DOHH2 (cell line): ENCODE results near the gene TTC7B.

Source experiments
- H3F3A ChIP-seq: fragments of 200-600 bp; sonication (generic), shearing (Covaris generic); 2 replicates; pipeline ENCODE4 v1.6.0; 2016; ENCODE audit warnings: antibody characterized with exemption, mild to moderate bottlenecking; ENCODE audit not compliant: control insufficient read depth, insufficient read depth
- H3K27ac ChIP-seq: fragments of 200-600 bp; sonication (generic); 2 replicates; pipeline ENCODE4 v1.5.1; 2014; ENCODE audit warnings: low read depth, mild to moderate bottlenecking, low read length, moderate library complexity
- H3K27me3 ChIP-seq: fragments of 200-600 bp; sonication (generic); 2 replicates; pipeline ENCODE4 v1.6.1; 2014; ENCODE audit warnings: mild to moderate bottlenecking, low read length, mixed read lengths; ENCODE audit not compliant: control insufficient read depth
- H3K36me3 ChIP-seq: fragments of 200-600 bp; sonication (generic); 2 replicates; pipeline ENCODE4 v1.6.1; 2014; ENCODE audit warnings: mild to moderate bottlenecking, low read length, moderate library complexity, mixed read lengths; ENCODE audit not compliant: control insufficient read depth
- H3K4me1 ChIP-seq: fragments of 200-600 bp; sonication (generic); 2 replicates; pipeline ENCODE4 v1.6.1; 2014; ENCODE audit warnings: mild to moderate bottlenecking, low read length, mixed read lengths; ENCODE audit not compliant: control insufficient read depth
- H3K4me2 ChIP-seq: fragments of 200-600 bp; sonication (generic); 2 replicates; pipeline ENCODE4 v1.6.0; 2014; ENCODE audit warnings: mild to moderate bottlenecking, low read length, moderate library complexity
- H3K4me3 ChIP-seq: fragments of 200-600 bp; sonication (generic); 2 replicates; pipeline ENCODE4 v1.5.1; 2014; ENCODE audit warnings: mild to moderate bottlenecking, low read length, mixed read lengths
- H3K79me2 ChIP-seq: fragments of 200-600 bp; sonication (generic); 2 replicates; pipeline ENCODE4 v1.6.1; 2014; ENCODE audit warnings: mild to moderate bottlenecking, low read length, mixed read lengths; ENCODE audit not compliant: control insufficient read depth
- H3K9me2 ChIP-seq: fragments of 200-600 bp; sonication (generic); replicated peaks from 2 replicates; pipeline ENCODE4 v1.6.1; 2014; ENCODE audit warnings: mild to moderate bottlenecking, low read length, mixed read lengths; ENCODE audit not compliant: control insufficient read depth
- H3K9me3 ChIP-seq: fragments of 200-600 bp; sonication (generic); 2 replicates; pipeline ENCODE4 v1.6.1; 2014; ENCODE audit warnings: antibody characterized with exemption, low read length, mixed read lengths; ENCODE audit not compliant: control insufficient read depth, insufficient read depth
- H4K20me1 ChIP-seq: fragments of 200-600 bp; sonication (generic); 2 replicates; pipeline ENCODE4 v1.6.0; 2014; ENCODE audit warnings: low read depth, mild to moderate bottlenecking, antibody characterized with exemption, low read length, moderate library complexity; ENCODE audit not compliant: control insufficient read depth, insufficient read depth
- CTCF ChIP-seq: fragments of 200-600 bp; sonication (generic); IDR thresholded peaks from one replicate; pipeline ENCODE4 v1.5.1; 2014; ENCODE audit warnings: antibody characterized with exemption, mild to moderate bottlenecking, low read depth, low read length; ENCODE audit not compliant: poor library complexity, severe bottlenecking
- EZH2phosphoT487 ChIP-seq: fragments of 200-600 bp; sonication (generic); IDR thresholded peaks from 2 replicates; pipeline ENCODE4 v1.6.1; 2017; ENCODE audit warnings: borderline replicate concordance, mild to moderate bottlenecking, antibody characterized with exemption, low read length, moderate library complexity, mixed read lengths

TTC7B gene

GRCh38 chr14:90499908-90500664 is 316.1 kb downstream of the TTC7B start:
- Histone ChIP-seq H3K4me2 (no peak overlapping the region), H3K4me1 (no peaks in the 10 kb centered on the region), H3K27ac (no peak overlapping the region), H3F3A (no peaks in the 10 kb centered on the region), H3K9me2 (no peaks in the 10 kb centered on the region), H3K36me3 (no peaks in the 10 kb centered on the region), H3K27me3 (no peaks in the 10 kb centered on the region), H3K4me3 (no peak overlapping the region), H4K20me1 (no peaks in the 10 kb centered on the region), H3K79me2 (no peaks in the 10 kb centered on the region), H3K9me3 (no peaks in the 10 kb centered on the region)
- TF ChIP-seq CTCF (no peak), EZH2phosphoT487 (no peak)

GRCh38 chr14:90499121-90499520 is 317.1 kb downstream of the TTC7B start:
- Histone ChIP-seq H3K9me2 (no peaks in the 10 kb centered on the region), H3K79me2 (no peaks in the 10 kb centered on the region), H3F3A (no peaks in the 10 kb centered on the region), H3K4me2 (no peak overlapping the region), H3K27ac (no peak overlapping the region), H4K20me1 (no peaks in the 10 kb centered on the region), H3K36me3 (no peaks in the 10 kb centered on the region), H3K4me3 (no peak overlapping the region), H3K4me1 (no peaks in the 10 kb centered on the region), H3K27me3 (no peaks in the 10 kb centered on the region), H3K9me3 (no peaks in the 10 kb centered on the region)
- no peak for TF ChIP-seq CTCF
- no peak for TF ChIP-seq EZH2phosphoT487

GRCh38 chr14:90498198-90498597 is 318.0 kb downstream of the TTC7B start:
- Histone ChIP-seq H3K4me1 (no peaks in the 10 kb centered on the region), H3K27ac (no peak overlapping the region), H3K4me2 (no peak overlapping the region), H3F3A (no peaks in the 10 kb centered on the region), H3K36me3 (no peaks in the 10 kb centered on the region), H3K9me3 (no peaks in the 10 kb centered on the region), H3K27me3 (no peaks in the 10 kb centered on the region), H3K4me3 (no peak overlapping the region), H3K9me2 (no peaks in the 10 kb centered on the region), H3K79me2 (no peaks in the 10 kb centered on the region), H4K20me1 (no peaks in the 10 kb centered on the region)
- TF ChIP-seq CTCF (no peak), EZH2phosphoT487 (no peak)
